RWPE2 (cell line): ENCODE results near the gene CCK.

Source experiments
- ATAC-seq: fragments of 200-7000 bp; cut with Tn5 transposase; 3 replicates; pipeline ENCODE4 v1.9.1; 2021; ENCODE audit warnings: low read depth
- DNase-seq: peaks from one replicate; pipeline ENCODE4 v3.0.0-alpha.2; 2020; ENCODE audit warnings: low spot score
- H3K27ac ChIP-seq: fragments of 450-650 bp; 2 replicates; pipeline ENCODE4 v1.5.1; 2017; ENCODE audit warnings: mild to moderate bottlenecking; ENCODE audit not compliant: poor library complexity, severe bottlenecking
- H3K27me3 ChIP-seq: fragments of 250-450 bp; sonication (Bioruptor Pico); 2 replicates; pipeline ENCODE4 v1.5.1; 2021; ENCODE audit warnings: mild to moderate bottlenecking, moderate library complexity; ENCODE audit not compliant: insufficient read depth, poor library complexity, severe bottlenecking
- H3K36me3 ChIP-seq: fragments of 250-450 bp; sonication (Bioruptor Pico); 2 replicates; pipeline ENCODE4 v1.5.1; 2020; ENCODE audit warnings: low read depth, mild to moderate bottlenecking, moderate library complexity
- H3K4me1 ChIP-seq: fragments of 250-450 bp; sonication (Bioruptor Pico); 2 replicates; pipeline ENCODE4 v1.5.1; 2021; ENCODE audit warnings: mild to moderate bottlenecking, moderate library complexity; ENCODE audit not compliant: insufficient read depth, poor library complexity, severe bottlenecking
- H3K4me3 ChIP-seq: fragments of 250-450 bp; sonication (Bioruptor Pico); 2 replicates; pipeline ENCODE4 v1.5.1; 2021; ENCODE audit warnings: mild to moderate bottlenecking, moderate library complexity; ENCODE audit not compliant: severe bottlenecking
- H3K9me3 ChIP-seq: fragments of 250-450 bp; sonication (Bioruptor Pico); 2 replicates; pipeline ENCODE4 v1.5.1; 2021; ENCODE audit warnings: mild to moderate bottlenecking, moderate library complexity; ENCODE audit not compliant: severe bottlenecking
- TF ChIP-seq, protein P1 (sequence below): fragments of 450-650 bp; IDR thresholded peaks from one replicate; pipeline ENCODE4 v1.5.1; 2017; ENCODE audit warnings: mild to moderate bottlenecking, moderate library complexity; ENCODE audit not compliant: poor library complexity, severe bottlenecking

The CCK gene

DNA sequence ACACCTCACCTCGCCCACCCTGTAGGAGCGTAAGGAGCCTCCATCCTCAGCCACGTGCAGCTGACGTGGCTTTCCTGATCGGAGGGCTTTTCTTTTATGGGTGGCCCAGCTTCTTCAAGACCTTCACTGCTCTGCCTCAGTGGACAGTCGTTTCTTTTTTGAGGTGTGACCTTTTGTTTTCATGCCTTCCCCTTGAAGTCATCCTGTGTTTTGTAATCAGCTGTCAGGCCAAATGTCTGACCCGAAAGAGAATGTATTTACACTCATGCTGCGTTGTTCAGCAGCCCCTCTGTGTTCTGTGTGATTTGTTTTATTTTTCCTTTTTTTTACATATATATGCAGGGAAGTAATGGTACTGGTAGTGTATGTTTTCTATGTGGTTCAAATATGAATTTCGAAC lies 41.8 kb downstream of the CCK start:
- H3K4me3 ChIP-seq, result no peak overlapping the region
- ATAC-seq, result no peak
- H3K4me1 ChIP-seq, result no peaks in the 10 kb centered on the region
- peaks cover 10% of the 10 kb centered on the region for H3K36me3 ChIP-seq
- no peak overlapping the region for H3K27ac ChIP-seq
- H3K9me3 ChIP-seq, result no peaks in the 10 kb centered on the region
- TF ChIP-seq, protein P1, sequence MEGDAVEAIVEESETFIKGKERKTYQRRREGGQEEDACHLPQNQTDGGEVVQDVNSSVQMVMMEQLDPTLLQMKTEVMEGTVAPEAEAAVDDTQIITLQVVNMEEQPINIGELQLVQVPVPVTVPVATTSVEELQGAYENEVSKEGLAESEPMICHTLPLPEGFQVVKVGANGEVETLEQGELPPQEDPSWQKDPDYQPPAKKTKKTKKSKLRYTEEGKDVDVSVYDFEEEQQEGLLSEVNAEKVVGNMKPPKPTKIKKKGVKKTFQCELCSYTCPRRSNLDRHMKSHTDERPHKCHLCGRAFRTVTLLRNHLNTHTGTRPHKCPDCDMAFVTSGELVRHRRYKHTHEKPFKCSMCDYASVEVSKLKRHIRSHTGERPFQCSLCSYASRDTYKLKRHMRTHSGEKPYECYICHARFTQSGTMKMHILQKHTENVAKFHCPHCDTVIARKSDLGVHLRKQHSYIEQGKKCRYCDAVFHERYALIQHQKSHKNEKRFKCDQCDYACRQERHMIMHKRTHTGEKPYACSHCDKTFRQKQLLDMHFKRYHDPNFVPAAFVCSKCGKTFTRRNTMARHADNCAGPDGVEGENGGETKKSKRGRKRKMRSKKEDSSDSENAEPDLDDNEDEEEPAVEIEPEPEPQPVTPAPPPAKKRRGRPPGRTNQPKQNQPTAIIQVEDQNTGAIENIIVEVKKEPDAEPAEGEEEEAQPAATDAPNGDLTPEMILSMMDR, result no peak
- no peak for DNase-seq
- H3K27me3 ChIP-seq, result no peaks in the 10 kb centered on the region

GRCh38 chr3:42222942-42223693 lies 42.9 kb downstream of the CCK start:
- TF ChIP-seq, protein P1, result no peak
- Histone ChIP-seq H3K4me3 (no peak overlapping the region), H3K9me3 (no peaks in the 10 kb centered on the region), H3K27me3 (no peaks in the 10 kb centered on the region), H3K27ac (no peak overlapping the region), H3K4me1 (no peaks in the 10 kb centered on the region), H3K36me3 (peaks cover 10% of the 10 kb centered on the region)
- ATAC-seq (no peak), DNase-seq (no peak)

- Histone ChIP-seq H3K4me1 (no peaks in the 10 kb centered on the region), H3K27me3 (no peaks in the 10 kb centered on the region), H3K4me3 (no peak overlapping the region), H3K36me3 (peaks cover 9% of the 10 kb centered on the region), H3K9me3 (no peaks in the 10 kb centered on the region), H3K27ac (no peak overlapping the region)
- ATAC-seq (no peak), DNase-seq (no peak)
- TF ChIP-seq, protein P1, result no peak
Measured at GRCh38 chr3:42220436-42221121, 45.4 kb downstream of the CCK start.

- Histone ChIP-seq H3K9me3 (no peaks in the 10 kb centered on the region), H3K36me3 (peaks cover 6% of the 10 kb centered on the region; the same call in 1 of the 2 replicates)
- ATAC-seq, result no peak
Measured at GRCh38 chr3:42216931-42217333, 49.1 kb downstream of the CCK start.

More at GRCh38 chr3:42216931-42217333, 49.1 kb downstream of the CCK start:
- no peak for DNase-seq
- Histone ChIP-seq H3K27ac (no peak overlapping the region), H3K27me3 (no peaks in the 10 kb centered on the region), H3K4me3 (no peak overlapping the region), H3K4me1 (no peaks in the 10 kb centered on the region)
- TF ChIP-seq, protein P1, result no peak
